ENCODE data around the gene GRID1.
"Not testable (repeated sequence)": the region's sequence is repeated elsewhere in the genome, so short reads cannot be mapped to it uniquely, and the experiment has no call there.

GRID1 gene

DNA sequence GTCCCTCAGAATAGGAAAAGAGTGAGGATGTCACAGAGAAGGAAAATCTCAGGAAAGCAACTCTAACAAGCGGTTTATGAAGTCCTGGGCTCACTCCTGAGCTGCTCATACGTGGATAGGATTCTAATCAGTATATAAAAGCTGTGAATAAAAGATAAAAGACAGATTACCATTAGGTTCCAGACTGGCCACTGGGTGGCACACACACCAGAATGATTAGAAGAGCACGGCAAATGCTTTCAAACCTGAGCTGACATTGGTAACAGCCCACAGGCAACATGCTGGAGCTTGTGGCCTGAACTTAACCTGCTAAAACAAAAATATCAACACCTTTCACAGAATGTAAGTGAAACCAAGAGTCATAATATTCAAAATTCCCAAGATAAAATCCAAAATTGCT is 370.8 kb downstream of the GRID1 start:
- no peak for DNase-seq (ENCODE audit: low spot score)

DNA sequence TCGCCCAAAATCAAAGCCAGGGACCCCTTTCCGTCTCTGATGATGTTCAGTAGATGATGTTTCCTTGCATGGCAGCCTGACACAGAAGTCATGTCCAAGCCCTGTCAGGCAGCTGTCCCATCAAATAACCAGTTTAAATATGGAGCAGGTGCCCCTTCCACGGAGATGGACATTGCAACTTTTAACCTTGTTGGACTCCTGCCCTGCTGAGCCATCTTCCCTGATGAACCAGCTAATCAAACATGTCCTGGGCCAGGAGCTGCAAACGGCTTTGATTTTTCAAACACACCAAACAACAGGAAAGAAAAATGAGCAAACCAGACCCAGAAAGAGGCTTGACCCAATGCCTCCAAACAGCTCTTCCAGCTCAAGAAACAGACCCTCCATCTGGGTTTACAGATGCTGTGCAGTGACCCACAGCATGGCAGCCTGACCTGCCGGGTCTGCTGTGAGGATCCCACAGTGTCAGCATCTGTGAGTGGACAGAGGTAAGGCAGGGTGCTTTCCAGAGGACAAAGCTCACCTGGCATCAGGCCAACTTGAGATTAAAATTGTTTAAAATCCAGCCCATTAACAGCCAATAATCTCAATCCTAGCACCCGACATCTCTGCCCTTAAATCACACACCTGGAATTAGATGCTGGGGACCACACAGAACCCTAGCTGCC is 372.6 kb downstream of the GRID1 start:
- no peak for DNase-seq (ENCODE audit: low spot score)

DNA sequence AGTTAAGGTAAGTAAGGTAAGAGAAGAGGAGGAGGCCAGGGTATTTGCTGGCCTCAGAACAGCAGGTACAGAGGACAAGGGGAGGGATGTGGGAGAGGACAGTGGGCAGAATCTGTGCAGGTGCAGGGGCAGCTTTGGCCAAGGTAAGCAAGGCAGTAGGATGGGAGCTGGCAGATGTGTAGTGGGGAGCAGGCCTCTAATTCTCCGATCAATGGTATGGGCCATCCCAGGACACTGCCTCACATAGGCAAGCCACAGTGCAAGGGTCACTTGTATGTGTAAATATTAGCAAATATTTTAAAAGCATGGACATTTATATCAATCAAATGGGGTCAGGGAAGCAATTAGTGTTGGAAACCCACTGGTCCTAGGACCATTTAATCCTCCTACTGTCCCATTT is 373.5 kb downstream of the GRID1 start:
- DNase-seq (ENCODE audit: low spot score) = no peak

DNA sequence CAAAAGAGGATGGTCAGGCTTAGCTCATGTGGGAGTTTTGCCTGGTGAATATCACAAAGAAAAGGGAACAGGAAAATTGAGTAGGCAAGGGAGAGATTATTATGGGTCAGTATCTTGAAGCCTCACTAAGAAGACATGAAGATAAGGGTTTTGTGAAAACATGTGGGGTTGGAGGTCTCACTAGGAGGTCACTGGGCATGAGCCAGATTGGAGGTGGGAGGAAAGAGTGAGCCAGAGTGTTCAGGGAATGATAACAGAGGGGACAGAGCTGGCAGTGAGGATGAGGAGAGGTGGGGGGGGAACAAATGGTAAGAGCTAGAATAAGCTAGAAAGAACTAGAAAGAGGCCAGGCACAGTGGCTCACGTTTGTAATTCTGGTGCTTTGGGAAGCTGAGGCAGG is 374.3 kb downstream of the GRID1 start:
- no peak for DNase-seq (ENCODE audit: low spot score)

DNA sequence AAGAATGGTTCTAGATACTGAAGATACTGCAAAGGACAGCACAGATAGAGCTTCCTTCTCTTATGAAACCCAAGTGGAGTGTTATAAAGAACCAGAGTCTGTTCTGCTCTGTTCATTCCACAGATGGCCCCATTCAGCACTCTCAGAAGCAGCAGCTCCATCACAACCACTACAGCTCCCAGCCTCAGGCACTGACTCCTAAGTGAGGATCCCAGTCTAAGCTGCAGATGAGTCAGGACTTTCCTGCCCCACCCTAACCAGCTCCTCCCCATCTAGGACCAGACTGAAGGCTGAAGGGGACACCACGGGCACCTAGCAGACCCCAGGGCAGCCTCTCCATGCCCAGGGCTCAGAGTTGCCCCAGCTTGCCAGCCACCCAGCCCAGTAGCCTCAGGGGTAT is 379.8 kb downstream of the GRID1 start:
- no peak for DNase-seq (ENCODE audit: low spot score)

DNA sequence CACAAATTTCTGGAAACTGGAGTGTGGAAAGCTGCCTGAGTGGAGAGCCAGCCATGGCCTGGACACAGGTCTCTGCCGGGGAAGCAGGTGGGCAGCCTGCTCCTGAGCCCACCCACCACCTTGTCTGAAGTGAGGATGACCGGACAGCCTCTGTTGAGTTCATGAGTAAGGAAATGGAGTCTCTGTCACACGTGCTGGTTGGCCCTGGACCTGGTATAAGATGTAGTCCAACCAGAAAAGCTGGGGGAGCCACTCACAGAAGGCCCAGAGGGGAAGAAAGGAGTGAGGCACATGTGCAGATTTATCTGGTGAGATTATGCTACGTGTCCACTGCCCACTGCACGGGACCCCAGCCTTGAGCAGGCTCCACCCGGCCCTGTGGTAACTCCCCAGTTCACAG is 383.5 kb downstream of the GRID1 start:
- DNase-seq (ENCODE audit: low spot score) = no peak

DNA sequence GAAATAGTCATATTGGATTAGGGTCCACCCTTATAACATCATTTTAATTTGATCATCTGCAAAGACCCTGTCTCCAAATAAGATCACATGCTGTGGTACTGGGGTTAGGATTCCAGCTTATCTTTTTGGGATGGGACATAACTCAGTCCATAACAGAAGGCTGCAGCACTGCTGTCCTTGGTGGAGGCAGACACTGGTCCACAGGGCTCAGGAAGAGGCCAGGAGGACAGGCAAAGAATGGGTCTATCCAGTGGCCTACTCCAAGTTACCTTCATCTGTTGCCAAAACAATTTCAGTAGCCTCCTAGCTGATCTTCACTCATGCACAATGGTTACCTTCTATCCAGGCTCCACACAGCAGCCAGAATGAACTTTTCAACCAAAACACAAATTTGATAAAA is 387.0 kb downstream of the GRID1 start:
- no peak for DNase-seq (ENCODE audit: low spot score)

DNA sequence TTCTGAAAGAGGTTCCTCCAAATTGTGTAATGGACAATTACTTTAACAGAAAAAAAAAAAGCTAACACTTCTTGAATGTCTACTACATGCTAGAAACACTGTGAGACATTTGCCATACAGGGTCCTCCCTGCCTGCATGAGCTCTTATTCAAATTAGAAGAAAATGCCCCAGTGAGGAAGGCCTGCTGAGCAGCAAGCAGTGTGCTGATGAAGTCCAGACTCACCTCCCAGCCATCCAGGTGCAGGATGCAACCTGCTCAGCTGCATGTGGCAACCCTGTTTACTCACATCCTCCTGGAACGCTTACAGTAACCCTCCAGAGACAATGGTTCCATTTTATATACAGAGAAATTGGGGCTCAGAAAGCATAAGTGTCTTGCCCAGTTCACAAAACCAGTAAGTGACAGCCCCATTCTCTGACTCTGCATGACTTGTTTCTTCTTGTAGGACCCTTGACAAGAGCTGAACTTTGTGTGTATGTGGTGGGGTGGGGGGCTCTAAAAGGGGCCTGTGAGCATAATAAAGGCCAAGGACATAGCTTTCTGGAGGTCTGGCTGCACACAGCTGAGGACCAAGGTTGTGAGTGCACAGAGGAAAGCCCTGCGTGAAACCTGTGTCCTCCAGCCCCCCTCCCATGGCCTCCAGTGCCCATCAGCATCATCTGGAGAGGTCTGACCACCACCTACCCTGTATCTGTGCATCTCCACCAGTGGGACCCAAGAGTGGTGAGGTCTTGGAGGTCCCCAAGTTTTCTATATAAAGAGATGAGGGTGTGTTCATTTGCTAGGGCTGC is 387.8 kb downstream of the GRID1 start:
- no peak for DNase-seq (ENCODE audit: low spot score)

DNA sequence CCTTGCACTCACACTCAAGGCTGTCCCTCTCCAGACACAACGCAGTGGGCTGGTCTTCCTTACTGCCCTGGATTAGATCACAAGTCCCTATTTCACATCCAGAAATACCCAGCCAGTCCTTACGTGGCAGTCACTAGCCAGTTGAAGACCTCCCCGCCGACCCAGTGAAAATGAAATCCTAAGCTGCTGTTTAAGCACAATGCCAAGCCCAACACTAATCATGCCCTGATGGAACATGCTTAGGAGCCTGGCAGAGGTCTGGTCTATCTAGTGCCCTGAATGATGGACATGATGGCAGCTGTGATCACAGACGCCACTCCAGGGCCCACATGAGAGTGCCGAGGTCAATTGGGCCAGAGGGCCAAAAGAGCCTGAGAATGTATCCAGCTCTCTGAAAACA is 389.0 kb downstream of the GRID1 start:
- no peak for DNase-seq (ENCODE audit: low spot score)

DNA sequence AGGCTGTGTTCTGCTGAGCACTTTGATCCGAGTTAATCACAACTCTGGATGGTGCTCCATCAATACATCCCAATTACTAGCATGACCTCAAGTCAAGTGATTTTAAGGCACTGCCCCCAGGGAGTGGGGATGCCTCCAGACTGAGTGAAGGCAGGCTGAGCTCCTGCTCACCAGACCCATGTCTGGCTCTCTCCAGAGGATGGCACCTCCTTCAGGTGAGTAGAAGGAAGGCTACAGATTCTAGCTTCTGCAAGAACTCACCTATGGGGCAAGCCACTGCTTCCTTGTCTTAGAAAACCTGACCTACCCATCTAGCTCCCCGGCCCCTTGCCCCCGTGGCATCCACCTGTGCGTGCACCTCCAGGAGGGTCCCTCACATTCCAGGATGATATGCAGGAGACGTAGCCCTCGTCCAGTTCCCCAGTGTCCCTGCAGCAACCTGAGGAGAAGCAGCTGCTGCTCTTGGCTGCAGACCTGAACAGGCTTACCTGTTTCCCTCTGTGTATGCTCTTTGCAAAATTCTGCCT is 390.3 kb downstream of the GRID1 start:
- no peak for DNase-seq (ENCODE audit: low spot score)

DNA sequence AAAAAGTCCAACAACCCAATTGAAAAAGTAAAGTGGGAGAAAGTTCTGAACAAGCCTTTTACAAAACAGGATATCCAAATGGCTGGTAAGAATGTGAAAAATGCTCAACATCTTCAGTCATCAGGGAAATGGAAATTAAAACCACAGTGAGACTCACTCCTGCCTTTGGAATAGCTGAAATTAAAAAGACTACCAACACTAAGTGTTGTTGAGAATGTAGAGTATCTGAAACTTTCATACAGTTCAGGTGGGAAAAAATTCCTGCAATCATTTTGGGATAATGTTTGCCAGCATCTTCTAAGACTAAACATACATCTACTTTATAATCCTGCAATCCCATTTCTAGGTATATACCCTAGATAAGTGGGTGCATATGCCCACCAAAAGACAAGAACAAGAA is 395.1 kb downstream of the GRID1 start:
- no peak for DNase-seq (ENCODE audit: low spot score)

DNA sequence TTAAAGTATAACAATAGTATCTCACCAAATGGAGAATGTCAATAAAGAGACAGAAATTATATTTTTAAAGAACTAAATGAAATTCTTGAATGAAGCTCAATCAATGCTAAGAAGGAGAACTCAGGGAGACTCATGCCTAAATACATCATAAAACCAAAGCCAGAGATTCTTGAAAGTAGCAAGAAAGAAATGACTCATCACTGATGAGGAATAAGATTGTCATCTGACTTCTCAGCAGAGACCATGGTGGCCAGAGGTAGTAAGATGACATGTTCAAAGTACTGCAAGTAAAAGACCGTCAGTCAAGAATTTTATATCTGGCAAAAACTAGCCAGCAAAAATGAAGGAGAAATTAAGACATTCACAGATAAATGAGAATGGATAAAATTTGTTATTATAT is 399.0 kb downstream of the GRID1 start:
- no peak for DNase-seq (ENCODE audit: low spot score)

DNA sequence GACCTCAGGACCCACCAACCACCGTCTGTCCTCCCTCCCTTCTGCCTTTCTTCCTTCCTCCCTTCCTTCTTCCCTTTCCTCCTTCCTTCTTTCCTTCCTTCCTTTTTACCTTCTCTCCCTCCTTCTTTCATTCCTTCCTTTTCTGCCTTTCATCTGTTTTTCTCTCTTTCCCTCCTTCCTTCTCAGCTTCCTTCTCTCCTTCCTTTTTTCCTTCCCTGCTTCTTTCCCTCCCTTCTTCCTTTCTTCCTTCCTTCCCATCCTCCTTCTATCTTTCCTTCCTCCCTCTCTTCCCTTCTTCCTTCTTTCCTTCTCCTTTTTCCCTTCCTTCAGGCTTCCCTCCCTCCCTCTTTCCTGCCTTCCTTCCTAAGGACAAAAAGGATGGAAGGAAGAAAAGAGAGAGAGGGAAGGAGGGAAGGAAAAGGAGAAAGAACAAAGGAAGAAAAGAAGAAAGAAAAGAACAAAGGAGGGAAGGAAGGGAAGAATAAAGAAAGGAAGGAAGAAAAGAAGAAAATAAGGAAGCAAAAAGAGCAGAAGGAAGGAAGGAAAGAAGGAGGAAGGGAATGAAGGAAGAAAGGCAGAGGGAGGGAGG is 405.0 kb downstream of the GRID1 start:
- no peak for DNase-seq (ENCODE audit: low spot score)

DNA sequence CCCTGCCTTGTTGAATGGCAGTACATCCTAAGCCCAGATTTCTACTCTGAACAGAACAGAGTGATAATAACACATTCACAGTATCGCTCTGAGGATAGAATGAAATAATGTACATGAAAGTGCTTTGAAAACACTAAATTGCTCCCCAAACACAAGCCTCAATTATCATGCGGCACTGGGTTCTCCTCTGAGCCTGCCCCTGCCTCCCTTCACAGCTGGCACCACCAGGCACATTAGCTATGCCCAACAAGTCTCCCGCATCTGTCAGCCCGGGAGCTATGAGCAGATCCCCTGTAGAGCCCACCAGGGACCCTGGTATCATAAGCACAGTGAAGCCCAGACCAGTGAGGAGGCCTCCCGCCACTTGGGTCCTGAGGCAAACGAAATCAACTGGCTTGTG is 405.5 kb downstream of the GRID1 start:
- DNase-seq (ENCODE audit: low spot score) = no peak

DNA sequence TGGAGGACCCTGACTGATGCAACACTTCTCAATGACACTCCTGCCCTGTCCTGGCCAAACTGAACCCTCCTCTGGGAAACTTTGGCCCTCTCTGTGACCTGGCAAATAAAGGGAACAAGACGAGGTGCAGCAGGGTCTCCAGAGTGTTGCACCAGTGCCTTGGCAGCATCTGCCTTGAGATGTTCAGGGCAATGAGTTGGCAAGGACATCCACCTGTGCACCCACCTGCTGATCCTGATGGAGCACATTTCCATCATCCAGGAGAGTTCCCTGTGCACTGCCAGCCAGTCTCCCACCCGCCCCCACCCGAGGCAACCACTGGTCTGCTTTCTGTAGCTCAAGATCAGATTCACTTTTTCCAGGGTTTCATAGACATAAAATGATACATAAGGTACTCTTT is 407.4 kb downstream of the GRID1 start:
- DNase-seq (ENCODE audit: low spot score) = no peak

DNA sequence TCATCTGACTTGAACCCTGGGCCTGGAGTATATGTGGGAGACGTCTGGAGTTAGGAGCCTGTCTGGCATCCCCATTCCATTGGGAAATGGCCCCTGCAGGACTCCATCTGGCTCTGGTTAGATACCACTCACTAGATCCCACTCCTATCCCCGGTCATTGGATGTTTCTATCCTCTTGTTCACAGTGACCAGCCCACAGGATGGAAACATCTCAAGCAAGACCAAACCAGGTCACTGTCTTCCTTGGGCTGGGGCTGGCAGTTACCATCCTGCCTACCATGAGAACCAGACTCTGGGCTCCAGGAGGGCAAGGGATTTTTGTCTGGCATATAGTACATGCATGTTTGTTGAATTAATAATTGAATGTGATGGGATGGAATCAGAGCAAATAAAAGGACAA is 415.7 kb downstream of the GRID1 start:
- no peak for DNase-seq (ENCODE audit: low spot score)

DNA sequence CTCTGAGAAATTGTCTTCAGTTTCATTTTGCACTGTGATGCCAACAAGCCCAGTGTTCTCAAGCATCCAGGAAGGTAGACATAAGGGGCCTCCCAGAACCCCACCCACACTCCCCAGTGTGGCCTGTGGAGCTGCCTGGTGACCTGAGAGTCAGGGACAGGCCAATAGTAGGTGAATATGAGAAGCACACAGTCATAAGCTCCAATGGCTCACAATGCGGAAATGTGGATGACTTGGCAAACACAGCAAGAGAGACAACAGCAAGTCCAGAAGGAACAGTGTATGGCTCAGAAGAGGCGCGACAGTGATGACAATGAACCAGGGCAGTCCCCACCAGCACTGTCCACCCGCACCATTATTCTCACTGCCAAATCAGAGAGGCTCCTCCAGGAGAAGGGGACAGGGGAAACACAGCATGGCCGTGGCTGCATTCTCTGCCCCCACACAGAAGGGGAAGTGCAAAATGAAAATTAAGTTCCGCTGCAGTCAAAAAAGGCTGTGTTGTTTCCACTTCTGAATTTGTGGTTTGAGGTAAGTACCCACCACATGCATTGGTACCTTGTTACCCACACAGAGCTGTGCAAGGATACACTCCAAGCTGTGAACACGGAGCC is 419.8 kb downstream of the GRID1 start:
- DNase-seq (ENCODE audit: low spot score) = no peak

DNA sequence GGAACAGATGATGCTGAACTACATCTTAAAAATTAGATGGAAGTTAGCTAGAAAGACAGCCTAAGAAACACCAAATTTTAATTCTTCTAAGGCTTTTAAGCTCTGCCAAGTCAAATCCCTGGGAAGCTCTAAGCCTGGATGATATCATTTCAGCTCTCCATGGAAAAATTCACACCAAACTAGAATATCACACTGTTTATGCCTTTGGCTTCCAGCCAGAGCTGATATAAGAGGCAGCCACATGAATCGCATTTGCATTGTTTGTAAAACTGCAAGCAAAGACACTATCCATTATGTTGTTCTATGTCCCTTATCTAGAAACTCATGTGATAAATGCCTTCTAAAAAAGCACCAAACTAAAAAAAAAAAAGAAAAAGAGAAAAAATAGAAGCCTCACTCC is 430.4 kb downstream of the GRID1 start:
- DNase-seq (ENCODE audit: low spot score) = no peak

DNA sequence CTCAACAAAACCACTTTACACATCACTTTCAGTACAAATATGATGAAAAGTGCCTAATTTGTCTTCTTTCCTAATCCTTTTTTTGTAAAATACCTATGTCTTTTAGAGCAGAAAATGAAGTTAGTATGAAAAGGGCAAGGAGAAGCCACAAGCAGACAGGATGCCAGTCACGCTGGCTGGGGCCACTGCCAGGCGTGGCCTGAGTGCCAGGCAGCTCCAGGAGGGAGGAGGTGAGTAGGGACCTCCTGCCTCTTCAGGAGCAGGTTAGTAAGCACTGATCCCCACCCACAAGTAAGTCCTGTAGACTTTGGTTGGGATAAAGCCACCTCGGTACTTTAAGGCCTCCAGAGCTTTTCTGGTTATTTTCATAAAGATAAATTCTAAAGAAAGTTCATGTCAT is 432.0 kb downstream of the GRID1 start:
- DNase-seq (ENCODE audit: low spot score) = no peak

DNA sequence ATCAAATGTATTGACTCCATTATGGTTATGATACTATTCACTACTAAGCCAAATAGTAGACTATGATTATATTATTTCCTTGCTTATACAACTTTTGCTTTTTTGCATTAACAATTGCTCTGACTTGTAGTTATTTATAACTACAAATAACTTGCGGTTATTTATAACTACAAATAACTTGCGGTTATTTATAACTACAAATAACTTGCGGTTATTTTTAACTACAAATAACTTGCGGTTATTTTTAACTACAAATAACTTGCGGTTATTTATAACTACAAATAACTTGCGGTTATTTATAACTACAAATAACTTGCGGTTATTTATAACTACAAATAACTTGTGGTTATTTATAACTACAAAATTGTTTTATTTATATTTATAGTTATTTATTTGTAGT is 436.6 kb downstream of the GRID1 start:
- DNase-seq (ENCODE audit: low spot score) = not testable (repeated sequence)

DNA sequence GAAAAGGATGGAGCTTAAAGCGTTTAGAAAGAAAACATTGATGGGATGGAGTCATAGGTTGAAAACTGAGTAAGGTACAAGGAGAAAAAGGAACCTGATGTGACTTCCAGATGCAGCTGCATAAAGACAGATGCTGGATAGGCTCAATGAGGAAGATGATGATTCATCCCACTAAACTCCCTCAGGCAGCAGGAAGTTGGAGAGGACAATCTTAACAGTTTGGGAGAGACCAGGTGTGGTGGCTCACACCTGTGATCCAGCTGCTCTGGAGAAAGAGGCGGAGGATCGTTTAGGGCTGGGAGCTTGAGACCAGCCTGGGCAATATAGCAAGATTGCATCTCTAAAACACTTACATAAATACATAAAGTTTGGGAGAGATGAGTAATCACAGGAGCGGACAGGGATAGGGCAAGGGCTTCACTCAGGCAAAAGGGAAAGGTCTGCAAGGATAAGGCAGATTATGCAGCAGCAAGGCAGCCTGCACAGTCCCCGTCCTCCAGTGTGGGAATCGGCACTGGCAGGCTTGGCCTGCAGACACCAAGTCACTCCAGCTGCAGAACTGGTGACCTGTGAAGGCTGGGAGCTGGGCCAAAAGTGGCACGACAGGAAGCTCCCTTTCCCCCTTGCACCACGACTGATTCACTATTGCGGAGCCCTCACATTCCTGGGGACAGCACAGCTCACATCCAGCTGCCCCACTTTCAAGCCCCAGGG is 438.5 kb downstream of the GRID1 start:
- no peak for DNase-seq (ENCODE audit: low spot score)

DNA sequence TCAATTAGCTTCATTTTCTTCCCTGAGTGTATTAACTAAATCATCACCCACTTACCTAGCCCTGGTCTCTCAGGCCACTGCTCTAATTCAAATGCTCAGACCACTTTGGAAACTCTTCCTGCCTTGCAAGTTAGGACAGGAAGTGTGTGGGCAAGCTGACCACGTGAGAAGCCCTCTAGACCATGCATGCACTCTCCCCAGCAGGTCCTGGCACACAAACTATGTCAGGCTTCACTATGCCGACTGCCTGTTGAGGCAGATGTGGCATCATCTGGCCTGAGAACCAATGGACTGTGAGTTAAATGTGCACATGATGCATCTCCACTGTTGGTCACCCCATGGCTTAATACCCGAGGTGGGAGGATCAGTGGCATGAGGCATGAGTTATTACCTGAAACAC is 439.6 kb downstream of the GRID1 start:
- no peak for DNase-seq (ENCODE audit: low spot score)

All from AG20443 (cell line).